ENCODE measurements around the gene TMPRSS11A. TPM values are rescaled to one million over a fixed set of nuclear protein-coding genes. Genes with fewer than 3 reads are reported as not detected.

The TMPRSS11A gene
- total RNA-seq, 1 experiment from 2014 or later: not detected

GRCh38 chr4:67954890-67955289 lies 8.4 kb downstream of the TMPRSS11A start:
- Mint-ChIP-seq H3K4me3 (no peak overlapping the region), H3K27me3 (ENCODE audit: low read depth) (no peaks in the 10 kb centered on the region), H3K27ac (no peak overlapping the region), H3K36me3 (peaks cover 13% of the 10 kb centered on the region), H3K9me3 (peaks cover 38% of the 10 kb centered on the region), H3K4me1 (no peaks in the 10 kb centered on the region)
- CTCF ChIA-PET: no interaction called here
- POLR2A ChIA-PET: no interaction called here
- ATAC-seq (no peak), DNase-seq (ENCODE audit: low spot score) (no peak)
- TF ChIP-seq FOXP4 (CRISPR knock-in tag; IDR thresholded peaks at IDR 0.05) (no peak), E2F4 (CRISPR knock-in tag; IDR thresholded peaks at IDR 0.05; ENCODE audit: borderline replicate concordance, low read depth) (no peak), ZNF263 (CRISPR knock-in tag; IDR thresholded peaks at IDR 0.05; ENCODE audit: low read depth) (no peak), FOXJ3 (CRISPR knock-in tag; IDR thresholded peaks at IDR 0.05; ENCODE audit: borderline replicate concordance) (no peak), ZSCAN18 (CRISPR knock-in tag; IDR thresholded peaks at IDR 0.05) (no peak), USF2 (CRISPR knock-in tag; IDR thresholded peaks at IDR 0.05) (no peak), STAT6 (CRISPR knock-in tag; conservative IDR thresholded peaks at IDR 0.05; ENCODE audit: low read depth) (no peak), ATF3 (CRISPR knock-in tag; conservative IDR thresholded peaks at IDR 0.05) (no peak), ZNF532 (CRISPR knock-in tag; IDR thresholded peaks at IDR 0.05; ENCODE audit: borderline replicate concordance) (no peak), NFATC4 (CRISPR knock-in tag; IDR thresholded peaks at IDR 0.05) (no peak)

GRCh38 chr4:67941074-67941473 lies 22.2 kb downstream of the TMPRSS11A start:
- no peak overlapping the region for H3K4me3 Mint-ChIP-seq
- DNase-seq (ENCODE audit: low spot score): no peak
- H3K9me3 Mint-ChIP-seq: peaks cover 19% of the 10 kb centered on the region
- no peak for ATAC-seq
- H3K27me3 Mint-ChIP-seq (ENCODE audit: low read depth): no peaks in the 10 kb centered on the region
- H3K27ac Mint-ChIP-seq: no peak overlapping the region
- POLR2A ChIA-PET: no interaction called here
- H3K4me1 Mint-ChIP-seq: no peaks in the 10 kb centered on the region
- H3K36me3 Mint-ChIP-seq: no peaks in the 10 kb centered on the region
- CTCF ChIA-PET: no interaction called here
- TF ChIP-seq PRDM15 (CRISPR knock-in tag; IDR thresholded peaks at IDR 0.05): no peak
- TF ChIP-seq HMGA2 (CRISPR knock-in tag; IDR thresholded peaks at IDR 0.05): no peak
- TF ChIP-seq ZNF416 (CRISPR knock-in tag; IDR thresholded peaks at IDR 0.05): no peak
- TF ChIP-seq NR3C1 (CRISPR knock-in tag; conservative IDR thresholded peaks at IDR 0.05; ENCODE audit: low read depth): no peak
- no peak for TF ChIP-seq NR2C2 (CRISPR knock-in tag; IDR thresholded peaks at IDR 0.05)
- TF ChIP-seq KAT7 (CRISPR knock-in tag; IDR thresholded peaks at IDR 0.05; ENCODE audit: borderline replicate concordance): no peak
- TF ChIP-seq EMX1 (CRISPR knock-in tag; IDR thresholded peaks at IDR 0.05): no peak

Measured in WTC11 (cell line).